ENCODE measurements around the gene SPNS3. TPM values are rescaled to one million over a fixed set of nuclear protein-coding genes. Genes with fewer than 3 reads are reported as not detected.

SPNS3 gene
- total RNA-seq, 1 experiment from 2014 or later, result 15.9 TPM

DNA sequence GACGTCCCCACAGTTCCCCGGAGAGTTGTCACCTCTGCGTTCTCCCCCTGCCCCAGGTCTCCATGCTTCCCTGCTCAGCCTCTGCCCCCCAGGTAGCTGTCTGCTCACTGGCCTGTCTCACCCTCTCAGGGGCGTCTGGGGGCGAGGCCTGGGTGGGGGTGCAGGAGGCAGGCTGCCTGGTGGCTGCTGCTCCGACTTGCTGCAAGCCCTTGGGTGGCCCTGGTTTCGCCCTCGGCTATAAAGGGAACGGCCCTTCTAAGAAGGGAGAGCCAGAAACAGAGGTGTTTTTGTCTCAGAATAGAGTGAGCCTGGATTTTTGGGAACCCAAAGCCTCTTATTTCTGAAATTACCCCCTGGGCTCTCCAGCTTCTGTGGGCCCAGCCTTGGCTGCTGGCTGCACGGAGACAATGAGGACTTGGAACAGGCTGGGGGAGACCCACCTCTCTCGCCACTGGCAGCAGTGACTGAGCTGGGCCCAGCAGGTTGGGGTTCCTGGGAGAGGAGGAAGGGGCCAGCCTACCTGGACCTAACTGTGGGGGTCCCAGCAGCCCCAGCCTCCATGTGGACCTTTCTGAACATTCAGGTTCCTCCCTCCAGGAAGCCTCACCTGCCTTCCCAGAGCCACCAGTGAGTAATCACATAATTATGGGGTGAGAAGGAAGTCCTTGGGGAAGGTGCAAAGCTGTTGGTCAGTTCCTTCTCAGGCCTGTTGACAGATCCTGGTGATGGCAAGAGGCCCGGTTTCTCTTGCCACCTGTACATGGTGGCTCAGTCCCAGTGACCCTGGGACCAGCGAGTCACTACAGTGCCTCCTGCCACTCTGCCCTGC is 49.5 kb downstream of the SPNS3 start:
- H3K4me3 ChIP-seq, result peak overlapping the region; percentile 53
- no peaks in the 10 kb centered on the region for H4K20me1 ChIP-seq (ENCODE audit: insufficient read depth)
- intact Hi-C loops (cut with micrococcal nuclease; ENCODE audit: unreplicated experiment), result loop anchor here (1.0 to 2.0 kb wide), 2 partner anchors 14 to 30 kb away; no protein-coding TSS in a partner anchor
- TSS peak; percentile 60 for BruUV-seq (replicated peaks)
- peak overlapping the region; percentile 96 for H3K27ac ChIP-seq
- peaks cover 75% of the 10 kb centered on the region for H3K4me1 ChIP-seq (replicated peaks; ENCODE audit: insufficient read depth)
- no peak overlapping the region for H2AFZ ChIP-seq
- H3K36me3 ChIP-seq (ENCODE audit: low read depth), result no peaks in the 10 kb centered on the region
- no peaks in the 10 kb centered on the region for H3K9me3 ChIP-seq (ENCODE audit: insufficient read depth, low read depth)
- DNase-seq, result peak; percentile 88 to 99
- peaks cover 50% of the 10 kb centered on the region for H3F3A ChIP-seq (ENCODE audit: insufficient read depth, low read depth)
- H3K79me2 ChIP-seq (ENCODE audit: low read depth), result peaks cover 20% of the 10 kb centered on the region
- peak overlapping the region; percentile 87 for H3K4me2 ChIP-seq
- ChIA-PET CTCF (interaction anchor here (0.6 to 0.9 kb wide), 3 partner anchors 36 to 62 kb away, joined by 3 to 7 read pairs (median 3); no protein-coding TSS in a partner anchor), POLR2A (ENCODE audit: unreplicated experiment) (interaction anchor here (0.5 to 1.1 kb wide), 9 partner anchors 14 to 1809 kb away, joined by 3 to 7 read pairs (median 3); partner anchors contain the start of genes MYBBP1A and SPNS2)
- TF ChIP-seq, protein P1, sequence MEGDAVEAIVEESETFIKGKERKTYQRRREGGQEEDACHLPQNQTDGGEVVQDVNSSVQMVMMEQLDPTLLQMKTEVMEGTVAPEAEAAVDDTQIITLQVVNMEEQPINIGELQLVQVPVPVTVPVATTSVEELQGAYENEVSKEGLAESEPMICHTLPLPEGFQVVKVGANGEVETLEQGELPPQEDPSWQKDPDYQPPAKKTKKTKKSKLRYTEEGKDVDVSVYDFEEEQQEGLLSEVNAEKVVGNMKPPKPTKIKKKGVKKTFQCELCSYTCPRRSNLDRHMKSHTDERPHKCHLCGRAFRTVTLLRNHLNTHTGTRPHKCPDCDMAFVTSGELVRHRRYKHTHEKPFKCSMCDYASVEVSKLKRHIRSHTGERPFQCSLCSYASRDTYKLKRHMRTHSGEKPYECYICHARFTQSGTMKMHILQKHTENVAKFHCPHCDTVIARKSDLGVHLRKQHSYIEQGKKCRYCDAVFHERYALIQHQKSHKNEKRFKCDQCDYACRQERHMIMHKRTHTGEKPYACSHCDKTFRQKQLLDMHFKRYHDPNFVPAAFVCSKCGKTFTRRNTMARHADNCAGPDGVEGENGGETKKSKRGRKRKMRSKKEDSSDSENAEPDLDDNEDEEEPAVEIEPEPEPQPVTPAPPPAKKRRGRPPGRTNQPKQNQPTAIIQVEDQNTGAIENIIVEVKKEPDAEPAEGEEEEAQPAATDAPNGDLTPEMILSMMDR (conservative IDR thresholded peaks at IDR 0.05), result no peak
- TF ChIP-seq EZH2 (IDR thresholded peaks at IDR 0.05; ENCODE audit: low read depth), result no peak
- H3K27me3 ChIP-seq (ENCODE audit: insufficient read depth, low read depth), result no peaks in the 10 kb centered on the region
- H3K9me2 ChIP-seq (ENCODE audit: insufficient read depth), result no peaks in the 10 kb centered on the region

DNA sequence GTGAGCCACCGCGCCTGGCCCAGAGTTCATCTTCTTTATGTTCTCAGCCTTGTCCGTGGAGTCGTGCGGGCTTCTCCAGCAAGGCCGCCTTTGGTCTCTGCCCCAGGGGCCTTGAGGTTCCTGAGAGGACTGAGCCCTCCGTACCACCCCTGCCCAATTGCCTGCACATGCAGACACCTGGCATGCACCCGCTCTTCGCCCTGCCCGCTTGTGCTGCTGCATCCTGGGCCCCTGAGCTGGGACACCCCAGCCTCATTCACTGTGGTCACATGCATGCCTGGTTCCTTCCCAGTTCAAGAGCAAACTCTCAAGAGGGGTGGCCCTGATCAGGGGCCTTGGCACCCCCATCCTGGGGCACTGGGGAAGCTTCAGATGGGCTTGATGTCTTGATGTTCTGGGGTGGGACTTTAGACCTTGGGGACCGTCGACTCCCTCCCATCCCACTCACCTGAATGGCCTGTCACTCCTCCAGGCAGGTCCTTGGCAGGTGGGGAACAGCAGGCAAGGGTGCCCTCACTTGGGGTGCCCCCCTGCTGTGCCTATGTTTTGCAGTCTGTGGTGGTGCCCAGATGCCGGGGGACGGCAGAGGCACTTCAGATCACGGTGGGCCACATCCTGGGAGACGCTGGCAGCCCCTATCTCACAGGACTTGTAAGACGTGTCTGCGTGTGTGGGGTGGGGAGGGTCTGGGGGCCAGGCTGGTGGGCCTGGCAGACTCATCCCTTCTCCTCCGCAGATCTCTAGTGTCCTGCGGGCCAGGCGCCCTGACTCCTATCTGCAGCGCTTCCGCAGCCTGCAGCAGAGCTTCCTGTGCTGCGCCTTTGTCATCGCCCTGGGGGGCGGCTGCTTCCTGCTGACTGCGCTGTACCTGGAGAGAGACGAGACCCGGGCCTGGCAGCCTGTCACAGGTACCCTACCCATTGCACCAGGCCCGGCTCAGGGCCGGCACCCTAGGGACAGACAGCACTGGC is 52.2 kb downstream of the SPNS3 start:
- no peak for TF ChIP-seq EZH2 (IDR thresholded peaks at IDR 0.05; ENCODE audit: low read depth)
- TF ChIP-seq, protein P1 (conservative IDR thresholded peaks at IDR 0.05), result no peak
- peaks cover 67% of the 10 kb centered on the region for H3F3A ChIP-seq (ENCODE audit: insufficient read depth, low read depth)
- H3K27me3 ChIP-seq (ENCODE audit: insufficient read depth, low read depth), result no peaks in the 10 kb centered on the region
- ChIA-PET POLR2A (ENCODE audit: unreplicated experiment) (no interaction called here), CTCF (no interaction called here)
- BruUV-seq (replicated peaks), result no TSS peak
- no peaks in the 10 kb centered on the region for H4K20me1 ChIP-seq (ENCODE audit: insufficient read depth)
- H3K4me1 ChIP-seq (replicated peaks; ENCODE audit: insufficient read depth), result peaks cover 79% of the 10 kb centered on the region
- H3K27ac ChIP-seq, result no peak overlapping the region
- H3K4me3 ChIP-seq, result no peak overlapping the region
- intact Hi-C loops (cut with micrococcal nuclease; ENCODE audit: unreplicated experiment), result no loop called here
- peaks cover 18% of the 10 kb centered on the region for H3K79me2 ChIP-seq (ENCODE audit: low read depth)
- H2AFZ ChIP-seq, result no peak overlapping the region
- no peak overlapping the region for H3K4me2 ChIP-seq
- H3K36me3 ChIP-seq (ENCODE audit: low read depth), result no peaks in the 10 kb centered on the region
- peak in 1 of 2 experiments; percentile 30 for DNase-seq
- H3K9me2 ChIP-seq (ENCODE audit: insufficient read depth), result no peaks in the 10 kb centered on the region
- H3K9me3 ChIP-seq (ENCODE audit: insufficient read depth, low read depth), result no peaks in the 10 kb centered on the region

DNA sequence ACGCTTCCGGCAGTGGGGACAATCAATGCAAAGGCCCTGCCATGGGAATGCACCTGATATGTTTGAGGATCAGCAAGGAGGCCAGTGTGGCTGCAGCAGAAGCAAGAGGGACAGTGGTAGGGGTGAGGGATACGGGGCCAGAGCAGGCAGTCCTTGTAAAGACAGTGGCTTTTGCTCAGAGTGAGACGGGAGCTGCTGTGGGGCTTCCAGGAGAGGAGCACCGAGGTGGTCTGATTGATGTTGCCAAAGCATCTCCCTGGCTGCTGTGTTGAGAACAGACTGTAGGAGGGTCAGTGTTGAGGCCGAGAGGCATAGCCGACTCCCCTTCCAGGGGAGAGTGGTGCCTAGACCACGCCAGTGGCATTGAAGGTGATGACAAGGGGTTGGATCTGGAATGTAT is 53.6 kb downstream of the SPNS3 start:
- Histone ChIP-seq H3K9me2 (ENCODE audit: insufficient read depth) (no peaks in the 10 kb centered on the region), H3K79me2 (ENCODE audit: low read depth) (peaks cover 4% of the 10 kb centered on the region), H3K4me1 (replicated peaks; ENCODE audit: insufficient read depth) (peaks cover 79% of the 10 kb centered on the region), H4K20me1 (ENCODE audit: insufficient read depth) (no peaks in the 10 kb centered on the region), H3K4me3 (no peak overlapping the region), H3K9me3 (ENCODE audit: insufficient read depth, low read depth) (no peaks in the 10 kb centered on the region), H3F3A (ENCODE audit: insufficient read depth, low read depth) (peaks cover 70% of the 10 kb centered on the region), H3K36me3 (ENCODE audit: low read depth) (no peaks in the 10 kb centered on the region), H3K27me3 (ENCODE audit: insufficient read depth, low read depth) (no peaks in the 10 kb centered on the region), H3K27ac (no peak overlapping the region), H2AFZ (no peak overlapping the region), H3K4me2 (no peak overlapping the region)
- TF ChIP-seq, protein P1 (conservative IDR thresholded peaks at IDR 0.05), result no peak
- TF ChIP-seq EZH2 (IDR thresholded peaks at IDR 0.05; ENCODE audit: low read depth), result no peak
- CTCF ChIA-PET, result no interaction called here
- no TSS peak for BruUV-seq (replicated peaks)
- POLR2A ChIA-PET (ENCODE audit: unreplicated experiment), result no interaction called here
- DNase-seq, result peak in 1 of 2 experiments; percentile 13
- intact Hi-C loops (cut with micrococcal nuclease; ENCODE audit: unreplicated experiment), result no loop called here
